OCI-LY3 (cell line): ENCODE results near the gene SMARCE1.

Source experiments
- CTCF ChIP-seq: fragments of 200-600, 300-600 bp; sonication (generic); IDR thresholded peaks from 2 replicates; pipeline ENCODE4 v1.5.1; 2014; ENCODE audit warnings: antibody characterized with exemption, low read length, low read depth
- EZH2phosphoT487 ChIP-seq: fragments of 200-600 bp; shearing (Covaris generic); IDR thresholded peaks from 2 replicates; pipeline ENCODE4 v1.6.1; 2018; ENCODE audit warnings: antibody characterized with exemption, mixed run types, low read depth

GRCh38 chr17:40694584-40694983, 47.0 kb upstream of the SMARCE1 start:
- no peak for TF ChIP-seq CTCF
- TF ChIP-seq EZH2phosphoT487 = no peak
